Measurements from ENCODE around the gene ACP7.
"Not testable (repeated sequence)": the region's sequence is repeated elsewhere in the genome, so short reads cannot be mapped to it uniquely, and the experiment has no call there.

ACP7 gene

GRCh38 chr19:39074205-39074692 is 9.9 kb upstream of the ACP7 start:
- in situ Hi-C loops (cut with MboI; ENCODE audit: low pct_unique_long_range_greater_than_20kb, low sequenced_read_pairs), result no loop called here
- no peak for DNase-seq

GRCh38 chr19:39074942-39075341 is 9.2 kb upstream of the ACP7 start:
- in situ Hi-C loops (cut with MboI; ENCODE audit: low pct_unique_long_range_greater_than_20kb, low sequenced_read_pairs), result no loop called here

GRCh38 chr19:39077323-39077722 is 6.8 kb upstream of the ACP7 start:
- in situ Hi-C loops (cut with MboI; ENCODE audit: low pct_unique_long_range_greater_than_20kb, low sequenced_read_pairs), result no loop called here
- DNase-seq, result no peak

More at GRCh38 chr19:39074942-39075341, 9.2 kb upstream of the ACP7 start:
- no peak for DNase-seq

GRCh38 chr19:39078436-39079200 is 5.5 kb upstream of the ACP7 start:
- in situ Hi-C loops (cut with MboI; ENCODE audit: low pct_unique_long_range_greater_than_20kb, low sequenced_read_pairs), result no loop called here
- no peak for DNase-seq

- no peak for DNase-seq
- in situ Hi-C loops (cut with MboI; ENCODE audit: low pct_unique_long_range_greater_than_20kb, low sequenced_read_pairs), result no loop called here
Observed at GRCh38 chr19:39080431-39080830, 3.7 kb upstream of the ACP7 start.

- no peak for DNase-seq
- in situ Hi-C loops (cut with MboI; ENCODE audit: low pct_unique_long_range_greater_than_20kb, low sequenced_read_pairs), result no loop called here
Observed at GRCh38 chr19:39082167-39082566, 2.0 kb upstream of the ACP7 start.

- in situ Hi-C loops (cut with MboI; ENCODE audit: low pct_unique_long_range_greater_than_20kb, low sequenced_read_pairs), result no loop called here
- no peak for DNase-seq
Observed at GRCh38 chr19:39082745-39083598, 1.2 kb upstream of the ACP7 start.

GRCh38 chr19:39083599-39083982 is 577 bp upstream of the ACP7 start:
- in situ Hi-C loops (cut with MboI; ENCODE audit: low pct_unique_long_range_greater_than_20kb, low sequenced_read_pairs), result no loop called here
- DNase-seq, result no peak

GRCh38 chr19:39084732-39085080 is 538 bp downstream of the ACP7 start:
- in situ Hi-C loops (cut with MboI; ENCODE audit: low pct_unique_long_range_greater_than_20kb, low sequenced_read_pairs), result no loop called here
- DNase-seq, result no peak

- no peak for DNase-seq
- in situ Hi-C loops (cut with MboI; ENCODE audit: low pct_unique_long_range_greater_than_20kb, low sequenced_read_pairs), result no loop called here
Observed at GRCh38 chr19:39085392-39085791, 1.2 kb downstream of the ACP7 start.

- no peak for DNase-seq
- in situ Hi-C loops (cut with MboI; ENCODE audit: low pct_unique_long_range_greater_than_20kb, low sequenced_read_pairs), result no loop called here
Observed at GRCh38 chr19:39086386-39086785, 2.2 kb downstream of the ACP7 start.

- DNase-seq, result no peak
- in situ Hi-C loops (cut with MboI; ENCODE audit: low pct_unique_long_range_greater_than_20kb, low sequenced_read_pairs), result no loop called here
Observed at GRCh38 chr19:39087907-39088686, 3.9 kb downstream of the ACP7 start.

- in situ Hi-C loops (cut with MboI; ENCODE audit: low pct_unique_long_range_greater_than_20kb, low sequenced_read_pairs); DNase-seq: not testable (repeated sequence)
Observed at GRCh38 chr19:39090016-39090415, 5.8 kb downstream of the ACP7 start.

- in situ Hi-C loops (cut with MboI; ENCODE audit: low pct_unique_long_range_greater_than_20kb, low sequenced_read_pairs), result no loop called here
- DNase-seq, result no peak
Observed at GRCh38 chr19:39090881-39091280, 6.7 kb downstream of the ACP7 start.

- in situ Hi-C loops (cut with MboI; ENCODE audit: low pct_unique_long_range_greater_than_20kb, low sequenced_read_pairs); DNase-seq: not testable (repeated sequence)
Observed at GRCh38 chr19:39095799-39096540, 11.8 kb downstream of the ACP7 start.

- in situ Hi-C loops (cut with MboI; ENCODE audit: low pct_unique_long_range_greater_than_20kb, low sequenced_read_pairs), result no loop called here
- DNase-seq, result no peak
Observed at GRCh38 chr19:39097299-39097698, 13.1 kb downstream of the ACP7 start.

GRCh38 chr19:39097721-39098120 is 13.6 kb downstream of the ACP7 start:
- no peak for DNase-seq
- in situ Hi-C loops (cut with MboI; ENCODE audit: low pct_unique_long_range_greater_than_20kb, low sequenced_read_pairs), result no loop called here

GRCh38 chr19:39098365-39099269 is 14.4 kb downstream of the ACP7 start:
- in situ Hi-C loops (cut with MboI; ENCODE audit: low pct_unique_long_range_greater_than_20kb, low sequenced_read_pairs), result no loop called here
- DNase-seq, result no peak
